Measurements from ENCODE around the gene CACNA2D1. TPM values are rescaled to one million over a fixed set of nuclear protein-coding genes. Genes with fewer than 3 reads are reported as not detected.

CACNA2D1 gene
- total RNA-seq, 1 experiment from 2014 or later: 36.2 TPM

- Histone ChIP-seq H2AK5ac (ENCODE audit: insufficient read length, low read length) (no peak overlapping the region), H3K23me2 (ENCODE audit: insufficient read length, low read depth, low read length, poor library complexity, severe bottlenecking) (no peaks in the 10 kb centered on the region), H3T11ph (ENCODE audit: low read length) (no peak overlapping the region), H3K4me2 (ENCODE audit: insufficient read depth, insufficient read length, low read length) (no peak overlapping the region), H2BK12ac (ENCODE audit: insufficient read length, low read depth, low read length) (no peak overlapping the region), H3K27ac (ENCODE audit: insufficient read length, low read depth, low read length) (no peak overlapping the region), H4K20me1 (ENCODE audit: control insufficient read depth, insufficient read depth, insufficient read length) (no peaks in the 10 kb centered on the region), H3K4me1 (ENCODE audit: insufficient read depth, low read length) (no peaks in the 10 kb centered on the region; the same call in 1 of the 2 replicates), H4K5ac (ENCODE audit: insufficient read length, low read depth, low read length) (no peak overlapping the region), H2BK5ac (ENCODE audit: insufficient read length, low read length) (no peak overlapping the region), H3K23ac (ENCODE audit: insufficient read length, low read depth, low read length) (no peak overlapping the region), H3K18ac (ENCODE audit: insufficient read length, low read depth, low read length) (no peak overlapping the region), H3K14ac (ENCODE audit: insufficient read depth, low read length) (no peak overlapping the region), H3K4ac (ENCODE audit: low read depth, low read length) (no peak overlapping the region), H2BK15ac (ENCODE audit: low read depth, low read length) (no peak overlapping the region), H3K56ac (ENCODE audit: insufficient read length, low read depth, low read length) (no peak overlapping the region), H3K9me3 (ENCODE audit: control insufficient read depth, low read depth, low read length) (no peaks in the 10 kb centered on the region), H3K27me3 (ENCODE audit: insufficient read depth, low read length) (no peaks in the 10 kb centered on the region), H4K8ac (replicated peaks; ENCODE audit: insufficient read length, low read depth, low read length) (no peak overlapping the region), H2BK20ac (ENCODE audit: low read depth, low read length, poor library complexity, severe bottlenecking) (no peak overlapping the region), H3K9ac (ENCODE audit: extremely low read depth, insufficient read length, low read length) (no peak overlapping the region), H2BK120ac (ENCODE audit: low read depth, low read length, poor library complexity, severe bottlenecking) (no peak overlapping the region), H3K79me2 (ENCODE audit: insufficient read depth, low read length) (no peaks in the 10 kb centered on the region), H3K79me1 (ENCODE audit: insufficient read depth, low read depth, low read length, poor library complexity, severe bottlenecking) (no peaks in the 10 kb centered on the region), H4K91ac (ENCODE audit: insufficient read length, low read depth, low read length) (no peak overlapping the region), H2AFZ (ENCODE audit: low read length) (no peak overlapping the region)
- Mint-ChIP-seq H3K4me3 (no peak overlapping the region), H3K36me3 (ENCODE audit: insufficient read depth in 1 of 3, low read depth in 3 of 3) (no peaks in the 10 kb centered on the region), H3K27me3 (ENCODE audit: low read depth) (no peaks in the 10 kb centered on the region), H3K9me3 (no peaks in the 10 kb centered on the region; a peak in 1 of 5 replicates), H3K27ac (no peak overlapping the region), H3K4me1 (peaks cover 15 to 17% of the 10 kb centered on the region in 2 experiments)
- WGBS (ENCODE audit: extremely low coverage, insufficient read length, low lambda C conversion rate): no CpG with 5 or more reads among the region's 2 CpGs
- TF ChIP-seq CTCF (conservative IDR thresholded peaks at IDR 0.05): no peak
- no peak for DNase-seq
These were observed 517.4 kb downstream of the CACNA2D1 start for GRCh38 chr7:81926154-81926553.
